Renal cortex interstitium (tissue), 11 donors: ENCODE data around the gene NCOA3. TPM values are rescaled to one million over a fixed set of nuclear protein-coding genes. Genes with fewer than 3 reads are reported as not detected.

Experiments used
- DNase-seq, 11 donors: peaks; one replicate each; pipeline ENCODE4 v3.0.0-alpha.2; 2013; ENCODE audit warnings: low read depth in 9 of 11, low spot score in 4 of 11; ENCODE audit errors: extremely low read depth in 1 of 11
- polyA plus RNA-seq, 3 donors: library from polyadenylated mRNA; unstranded; fragments of 120-200 nt; gene quantifications; one replicate each; pipeline ENCODE4 v1.2.1, GENCODE V29; 2013; ENCODE audit not compliant: insufficient read length in 3 of 3

NCOA3 gene
- polyA plus RNA-seq, 3 donors: 33.4 to 37.3 (median 36.4) TPM

DNA sequence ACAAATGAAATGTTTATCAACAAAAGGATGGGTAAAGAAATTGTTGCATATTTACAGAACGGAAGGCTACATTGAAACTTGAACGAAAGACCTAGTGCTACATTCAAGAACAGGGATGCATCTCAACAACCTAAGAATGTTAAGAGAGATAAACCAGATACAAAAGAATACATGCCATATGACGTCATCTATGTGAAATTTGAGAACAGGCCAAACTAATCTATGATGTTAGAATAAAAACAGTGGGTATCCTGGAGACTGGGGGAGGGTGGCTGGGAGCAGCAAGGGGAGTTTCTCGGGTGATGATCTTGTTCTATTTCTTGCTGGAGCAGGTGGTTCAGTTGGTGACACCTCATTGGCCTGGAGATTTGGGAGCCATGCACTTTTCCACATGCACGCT, 202.1 kb downstream of the NCOA3 start:
- no peak for DNase-seq

- no peak for DNase-seq
Observed at GRCh38 chr20:47704746-47705496, 203.2 kb downstream of the NCOA3 start.

DNA sequence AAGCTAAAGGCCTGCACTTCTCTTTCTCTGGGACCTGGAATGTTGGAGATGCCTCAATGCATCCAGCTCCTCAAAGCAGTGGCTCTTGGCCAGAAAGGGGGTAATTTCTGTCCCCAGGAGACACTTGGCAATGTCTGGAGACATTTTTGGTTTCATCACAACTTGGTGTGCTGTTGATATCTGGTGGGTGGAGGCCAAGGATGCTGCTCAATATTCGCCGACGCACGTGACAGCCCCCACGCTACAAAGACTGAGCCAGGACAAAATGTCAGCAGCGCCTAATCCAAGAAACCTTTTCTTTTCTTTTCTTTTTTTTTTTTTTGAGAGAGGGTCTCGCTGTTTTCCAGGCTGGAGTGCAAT, 203.8 kb downstream of the NCOA3 start:
- DNase-seq: no peak

DNA sequence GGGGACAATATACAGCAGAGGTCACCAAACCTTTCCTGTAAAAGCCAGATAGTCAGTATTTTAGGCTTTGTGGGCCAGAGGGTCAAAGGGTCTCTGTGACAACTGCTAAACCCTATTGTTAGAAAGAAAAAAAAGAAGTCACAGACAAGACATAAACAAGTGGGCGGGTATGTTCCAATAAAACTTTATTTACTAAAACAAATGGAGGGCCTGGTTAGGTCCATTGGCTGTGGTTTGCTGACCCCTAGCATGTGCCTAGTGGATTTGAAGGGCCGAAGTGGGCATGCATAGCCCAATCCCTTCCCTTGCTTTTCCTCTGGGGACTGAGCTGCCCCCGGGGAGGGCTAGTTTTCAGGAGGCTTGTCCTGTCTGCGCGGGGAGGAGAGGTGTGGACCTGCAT, 204.7 kb downstream of the NCOA3 start:
- DNase-seq: no peak

Other genes with a start within 250 kb of the NCOA3 start
- gene ZMYND8, start 145.2 kb upstream of the NCOA3 start, polyA plus RNA-seq: 10 to 100 TPM; 41.8 to 44.2 (median 43.6) TPM